ENCODE data around the gene CLDN3.

CLDN3 gene

GRCh38 chr7:73738612-73739386 lies 31.3 kb downstream of the CLDN3 start, which contains the start of gene ABHD11:
Gene ABHD11 (minus strand): TSS chr7:73738802. CDS start chr7:73738770, 32 bp downstream.
- peak; percentile 96 to 98 (median 97) for DNase-seq
- Histone ChIP-seq H3K27ac (ENCODE audit: insufficient read depth, low read length, poor library complexity, severe bottlenecking) (peak within 1 kb of the TSS; percentile 91), H3K36me3 (ENCODE audit: control insufficient read depth, insufficient read depth, low read length) (no peaks in the 10 kb centered on the region), H3K4me1 (ENCODE audit: control insufficient read depth, insufficient read depth, low read length, poor library complexity, severe bottlenecking) (peaks cover 21% of the 10 kb centered on the region), H3K27me3 (replicated peaks; ENCODE audit: control insufficient read depth, insufficient read depth, low read length, poor library complexity, severe bottlenecking) (no peaks in the 10 kb centered on the region), H3K4me3 (ENCODE audit: insufficient read depth, low read depth, low read length, poor library complexity, severe bottlenecking) (peak within 1 kb of the TSS; percentile 89), H3K9me3 (ENCODE audit: control insufficient read depth, low read length) (no peaks in the 10 kb centered on the region)

DNA sequence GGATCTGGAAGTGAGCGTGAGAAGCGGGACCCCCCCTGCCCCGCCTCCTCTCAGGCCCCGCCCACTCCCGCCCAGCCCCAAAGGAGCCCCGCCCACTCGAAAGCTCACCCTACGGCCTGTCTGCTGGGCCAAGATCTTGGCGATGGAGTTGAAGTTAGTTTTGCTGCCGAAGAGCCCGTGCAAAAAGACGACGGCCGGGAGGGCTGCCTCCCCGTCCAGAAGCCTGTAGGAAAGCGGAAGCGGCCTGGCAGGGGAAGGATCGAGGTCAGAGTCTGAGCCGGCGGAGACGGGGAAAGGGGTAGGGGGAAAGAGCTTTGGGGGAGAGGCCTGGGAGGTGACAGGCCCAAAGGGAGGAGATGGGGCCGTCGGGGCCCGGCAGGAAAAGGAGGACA lies 31.9 kb downstream of the CLDN3 start:
- H3K27me3 ChIP-seq (replicated peaks; ENCODE audit: control insufficient read depth, insufficient read depth, low read length, poor library complexity, severe bottlenecking) = no peaks in the 10 kb centered on the region
- H3K4me3 ChIP-seq (ENCODE audit: insufficient read depth, low read depth, low read length, poor library complexity, severe bottlenecking) = peak overlapping the region; percentile 89
- peak; percentile 43 to 47 (median 47) for DNase-seq
- peaks cover 21% of the 10 kb centered on the region for H3K4me1 ChIP-seq (ENCODE audit: control insufficient read depth, insufficient read depth, low read length, poor library complexity, severe bottlenecking)
- no peaks in the 10 kb centered on the region for H3K9me3 ChIP-seq (ENCODE audit: control insufficient read depth, low read length)
- peak overlapping the region; percentile 91 for H3K27ac ChIP-seq (ENCODE audit: insufficient read depth, low read length, poor library complexity, severe bottlenecking)
- no peaks in the 10 kb centered on the region for H3K36me3 ChIP-seq (ENCODE audit: control insufficient read depth, insufficient read depth, low read length)

GRCh38 chr7:73737491-73738219 lies 32.4 kb downstream of the CLDN3 start:
- peaks cover 21% of the 10 kb centered on the region for H3K4me1 ChIP-seq (ENCODE audit: control insufficient read depth, insufficient read depth, low read length, poor library complexity, severe bottlenecking)
- peak overlapping the region; percentile 91 for H3K27ac ChIP-seq (ENCODE audit: insufficient read depth, low read length, poor library complexity, severe bottlenecking)

DNA sequence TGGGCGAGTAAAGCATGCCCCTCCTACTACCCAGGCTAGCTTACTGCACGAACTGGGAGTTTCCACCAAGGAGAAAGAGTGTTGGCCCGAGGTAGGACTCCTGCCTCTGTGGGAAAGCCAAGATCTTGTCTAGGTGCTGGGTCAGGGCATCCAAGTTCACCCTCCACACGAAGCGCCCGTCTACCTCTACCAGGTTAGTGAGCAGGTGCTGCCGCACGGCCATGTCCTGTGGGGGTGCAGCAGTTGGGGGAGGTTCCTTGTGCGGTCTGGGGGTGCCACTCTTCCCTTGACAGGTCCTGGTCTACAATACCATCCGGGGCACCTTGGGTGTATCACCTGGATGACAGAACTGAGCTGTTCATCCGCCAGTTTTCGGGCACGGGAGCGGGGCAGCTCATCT lies 33.2 kb downstream of the CLDN3 start:
- Histone ChIP-seq H3K27ac (ENCODE audit: insufficient read depth, low read length, poor library complexity, severe bottlenecking) (no peak overlapping the region), H3K36me3 (ENCODE audit: control insufficient read depth, insufficient read depth, low read length) (no peaks in the 10 kb centered on the region), H3K9me3 (ENCODE audit: control insufficient read depth, low read length) (no peaks in the 10 kb centered on the region), H3K4me1 (ENCODE audit: control insufficient read depth, insufficient read depth, low read length, poor library complexity, severe bottlenecking) (peaks cover 21% of the 10 kb centered on the region), H3K4me3 (ENCODE audit: insufficient read depth, low read depth, low read length, poor library complexity, severe bottlenecking) (no peak overlapping the region), H3K27me3 (replicated peaks; ENCODE audit: control insufficient read depth, insufficient read depth, low read length, poor library complexity, severe bottlenecking) (no peaks in the 10 kb centered on the region)
- DNase-seq = no peak

More at GRCh38 chr7:73737491-73738219, 32.4 kb downstream of the CLDN3 start:
- H3K9me3 ChIP-seq (ENCODE audit: control insufficient read depth, low read length) = no peaks in the 10 kb centered on the region
- no peaks in the 10 kb centered on the region for H3K36me3 ChIP-seq (ENCODE audit: control insufficient read depth, insufficient read depth, low read length)
- H3K4me3 ChIP-seq (ENCODE audit: insufficient read depth, low read depth, low read length, poor library complexity, severe bottlenecking) = peak overlapping the region; percentile 89
- no peaks in the 10 kb centered on the region for H3K27me3 ChIP-seq (replicated peaks; ENCODE audit: control insufficient read depth, insufficient read depth, low read length, poor library complexity, severe bottlenecking)
- no peak for DNase-seq

DNA sequence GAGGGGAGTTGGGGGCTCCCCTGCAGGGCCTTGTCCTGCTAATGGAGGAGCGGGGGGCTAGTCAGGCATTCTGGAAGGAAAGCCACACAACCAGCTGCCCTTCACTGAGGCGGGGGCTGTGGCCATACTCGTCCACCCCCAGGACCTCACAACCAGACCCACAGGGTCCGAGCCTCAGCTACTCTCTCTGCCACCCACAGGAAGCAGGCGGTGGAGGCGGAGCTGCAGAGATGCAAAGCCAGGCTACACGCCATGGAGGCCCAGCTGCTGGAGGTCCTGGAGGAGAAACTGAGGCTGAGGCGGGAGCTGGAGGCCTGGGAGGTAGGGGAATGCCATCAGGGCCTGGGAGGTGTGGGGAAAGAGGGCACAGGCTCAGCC lies 34.6 kb downstream of the CLDN3 start:
- no peaks in the 10 kb centered on the region for H3K27me3 ChIP-seq (replicated peaks; ENCODE audit: control insufficient read depth, insufficient read depth, low read length, poor library complexity, severe bottlenecking)
- H3K36me3 ChIP-seq (ENCODE audit: control insufficient read depth, insufficient read depth, low read length) = no peaks in the 10 kb centered on the region
- H3K27ac ChIP-seq (ENCODE audit: insufficient read depth, low read length, poor library complexity, severe bottlenecking) = no peak overlapping the region
- no peak overlapping the region for H3K4me3 ChIP-seq (ENCODE audit: insufficient read depth, low read depth, low read length, poor library complexity, severe bottlenecking)
- peaks cover 21% of the 10 kb centered on the region for H3K4me1 ChIP-seq (ENCODE audit: control insufficient read depth, insufficient read depth, low read length, poor library complexity, severe bottlenecking)
- no peaks in the 10 kb centered on the region for H3K9me3 ChIP-seq (ENCODE audit: control insufficient read depth, low read length)
- DNase-seq = no peak

GRCh38 chr7:73734619-73735527 lies 35.2 kb downstream of the CLDN3 start:
- H3K36me3 ChIP-seq (ENCODE audit: control insufficient read depth, insufficient read depth, low read length) = no peaks in the 10 kb centered on the region
- H3K4me1 ChIP-seq (ENCODE audit: control insufficient read depth, insufficient read depth, low read length, poor library complexity, severe bottlenecking) = peaks cover 21% of the 10 kb centered on the region
- DNase-seq = peak; percentile 69 to 73 (median 70)
- no peaks in the 10 kb centered on the region for H3K27me3 ChIP-seq (replicated peaks; ENCODE audit: control insufficient read depth, insufficient read depth, low read length, poor library complexity, severe bottlenecking)
- H3K27ac ChIP-seq (ENCODE audit: insufficient read depth, low read length, poor library complexity, severe bottlenecking) = peak overlapping the region; percentile 29
- H3K9me3 ChIP-seq (ENCODE audit: control insufficient read depth, low read length) = no peaks in the 10 kb centered on the region
- H3K4me3 ChIP-seq (ENCODE audit: insufficient read depth, low read depth, low read length, poor library complexity, severe bottlenecking) = no peak overlapping the region

GRCh38 chr7:73732397-73732796 lies 37.7 kb downstream of the CLDN3 start:
- no peaks in the 10 kb centered on the region for H3K27me3 ChIP-seq (replicated peaks; ENCODE audit: control insufficient read depth, insufficient read depth, low read length, poor library complexity, severe bottlenecking)
- H3K4me1 ChIP-seq (ENCODE audit: control insufficient read depth, insufficient read depth, low read length, poor library complexity, severe bottlenecking) = peaks cover 9% of the 10 kb centered on the region
- no peak overlapping the region for H3K27ac ChIP-seq (ENCODE audit: insufficient read depth, low read length, poor library complexity, severe bottlenecking)
- H3K9me3 ChIP-seq (ENCODE audit: control insufficient read depth, low read length) = no peaks in the 10 kb centered on the region
- H3K4me3 ChIP-seq (ENCODE audit: insufficient read depth, low read depth, low read length, poor library complexity, severe bottlenecking) = no peak overlapping the region
- DNase-seq = no peak
- H3K36me3 ChIP-seq (ENCODE audit: control insufficient read depth, insufficient read depth, low read length) = no peaks in the 10 kb centered on the region

- Histone ChIP-seq H3K27ac (ENCODE audit: insufficient read depth, low read length, poor library complexity, severe bottlenecking) (no peak overlapping the region), H3K4me3 (ENCODE audit: insufficient read depth, low read depth, low read length, poor library complexity, severe bottlenecking) (no peak overlapping the region), H3K27me3 (replicated peaks; ENCODE audit: control insufficient read depth, insufficient read depth, low read length, poor library complexity, severe bottlenecking) (no peaks in the 10 kb centered on the region), H3K36me3 (ENCODE audit: control insufficient read depth, insufficient read depth, low read length) (no peaks in the 10 kb centered on the region), H3K9me3 (ENCODE audit: control insufficient read depth, low read length) (no peaks in the 10 kb centered on the region), H3K4me1 (ENCODE audit: control insufficient read depth, insufficient read depth, low read length, poor library complexity, severe bottlenecking) (peaks cover 7% of the 10 kb centered on the region)
- no peak for DNase-seq
These were observed 39.6 kb downstream of the CLDN3 start for GRCh38 chr7:73730485-73730884.

DNA sequence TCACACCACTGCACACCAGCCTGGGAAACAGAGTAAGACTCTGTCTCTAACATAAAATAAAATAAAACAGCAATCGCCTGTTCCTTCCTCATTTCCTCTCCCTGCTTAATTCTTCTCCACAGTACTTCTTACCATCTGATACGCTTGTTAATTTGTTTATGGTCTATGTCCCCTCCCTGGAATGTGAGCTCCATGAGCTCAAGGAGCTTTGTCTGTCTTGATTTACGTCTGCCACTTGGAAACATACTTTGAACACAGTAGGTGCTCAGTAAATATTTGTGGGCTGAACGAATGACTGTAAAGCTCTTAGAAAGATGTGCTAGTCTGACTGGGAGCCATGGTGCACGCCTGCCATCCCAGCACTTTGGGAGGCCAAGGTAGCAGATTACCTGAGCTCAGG lies 41.5 kb downstream of the CLDN3 start:
- no peak for DNase-seq
- Histone ChIP-seq H3K9me3 (ENCODE audit: control insufficient read depth, low read length) (no peaks in the 10 kb centered on the region), H3K27ac (ENCODE audit: insufficient read depth, low read length, poor library complexity, severe bottlenecking) (no peak overlapping the region), H3K27me3 (replicated peaks; ENCODE audit: control insufficient read depth, insufficient read depth, low read length, poor library complexity, severe bottlenecking) (no peaks in the 10 kb centered on the region), H3K36me3 (ENCODE audit: control insufficient read depth, insufficient read depth, low read length) (no peaks in the 10 kb centered on the region), H3K4me3 (ENCODE audit: insufficient read depth, low read depth, low read length, poor library complexity, severe bottlenecking) (no peak overlapping the region), H3K4me1 (ENCODE audit: control insufficient read depth, insufficient read depth, low read length, poor library complexity, severe bottlenecking) (no peaks in the 10 kb centered on the region)
